ENCODE results near the gene GPR37L1.
"Not testable (repeated sequence)": the region's sequence is repeated elsewhere in the genome, so short reads cannot be mapped to it uniquely, and the experiment has no call there.

Gene GPR37L1

DNA sequence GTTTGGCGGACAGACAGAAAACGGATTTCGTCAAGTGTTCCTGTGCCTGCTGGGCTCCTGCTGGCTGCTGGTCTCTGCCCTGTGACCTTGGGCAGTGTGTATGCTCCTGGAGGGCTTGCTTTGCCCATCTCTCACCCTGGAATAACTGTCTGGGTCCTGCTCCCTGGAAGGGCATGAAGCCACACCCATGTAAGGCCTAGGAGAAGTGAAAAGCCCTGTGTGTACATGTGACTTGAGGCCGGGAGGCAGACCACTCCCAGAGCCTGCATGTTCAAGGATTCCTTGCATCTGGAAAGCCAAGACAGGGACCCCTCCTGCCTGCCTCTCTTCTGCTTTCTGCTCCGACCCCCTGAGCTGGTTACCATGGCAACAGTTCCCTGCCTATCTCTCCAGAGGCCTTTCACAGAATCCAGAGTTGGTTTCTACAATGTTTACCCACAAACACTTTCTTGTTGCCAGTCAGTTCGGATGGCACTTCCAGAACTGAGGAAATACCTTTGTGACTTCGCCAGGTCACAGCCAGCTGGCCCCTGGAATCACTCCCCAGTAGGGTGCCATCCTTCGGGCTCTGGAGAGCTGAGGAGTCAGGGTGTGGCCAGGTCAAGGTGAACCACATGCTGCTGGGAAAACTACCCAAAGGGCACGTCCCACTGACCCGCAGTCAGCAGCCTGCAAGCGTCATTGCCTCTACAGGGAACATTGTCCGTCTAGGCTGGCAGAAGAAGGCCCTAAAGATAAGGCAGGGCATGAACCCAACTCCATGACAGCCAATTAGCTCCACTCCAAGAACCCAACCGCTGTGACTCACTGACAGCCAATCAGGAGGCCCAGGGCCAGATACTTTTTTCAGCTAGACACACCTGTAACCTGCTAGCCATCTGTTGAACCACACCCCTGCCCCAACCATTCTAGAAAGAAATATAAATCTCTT lies 14.7 kb upstream of the GPR37L1 start:
- DNase-seq, result peak; percentile 55

DNA sequence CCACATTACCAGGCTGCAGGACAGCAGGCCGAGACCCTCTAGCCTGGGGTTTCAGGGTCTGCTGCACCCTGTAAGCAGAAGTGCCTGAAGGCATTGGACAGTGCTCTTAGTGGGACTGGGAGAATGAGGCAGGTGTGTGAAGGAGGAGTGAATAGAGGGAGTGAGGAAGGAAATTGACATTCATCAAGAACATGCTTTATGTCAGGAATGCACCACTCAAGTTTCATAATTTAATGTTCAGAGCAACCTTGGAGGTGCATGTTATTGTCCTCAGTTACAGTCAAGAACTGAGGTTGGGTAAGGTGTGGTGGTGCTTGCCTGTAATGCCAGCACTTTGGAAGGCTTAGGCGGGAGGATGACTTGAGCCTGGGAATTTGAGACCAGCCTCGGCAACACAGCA lies 11.7 kb upstream of the GPR37L1 start:
- no peak for DNase-seq

DNA sequence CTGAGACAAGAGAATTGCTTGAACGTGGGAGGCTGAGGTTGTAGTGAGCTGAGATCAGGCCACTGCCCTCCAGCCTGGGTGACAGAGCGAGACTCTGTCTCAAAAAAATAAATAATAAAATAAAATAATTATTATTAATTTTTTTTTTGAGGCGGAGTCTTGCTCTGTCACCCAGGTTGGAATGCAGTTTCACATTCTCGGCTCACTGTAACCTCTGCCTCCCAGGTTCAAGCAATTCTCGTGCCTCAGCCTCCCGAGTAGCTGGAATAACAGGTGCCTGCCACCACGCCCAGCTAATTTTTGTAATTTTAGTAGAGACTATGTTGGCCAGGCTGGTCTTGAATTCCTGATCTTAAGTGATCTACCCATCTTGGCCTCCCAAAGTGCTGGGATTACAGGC lies 11.1 kb upstream of the GPR37L1 start:
- not testable (repeated sequence) for DNase-seq

DNA sequence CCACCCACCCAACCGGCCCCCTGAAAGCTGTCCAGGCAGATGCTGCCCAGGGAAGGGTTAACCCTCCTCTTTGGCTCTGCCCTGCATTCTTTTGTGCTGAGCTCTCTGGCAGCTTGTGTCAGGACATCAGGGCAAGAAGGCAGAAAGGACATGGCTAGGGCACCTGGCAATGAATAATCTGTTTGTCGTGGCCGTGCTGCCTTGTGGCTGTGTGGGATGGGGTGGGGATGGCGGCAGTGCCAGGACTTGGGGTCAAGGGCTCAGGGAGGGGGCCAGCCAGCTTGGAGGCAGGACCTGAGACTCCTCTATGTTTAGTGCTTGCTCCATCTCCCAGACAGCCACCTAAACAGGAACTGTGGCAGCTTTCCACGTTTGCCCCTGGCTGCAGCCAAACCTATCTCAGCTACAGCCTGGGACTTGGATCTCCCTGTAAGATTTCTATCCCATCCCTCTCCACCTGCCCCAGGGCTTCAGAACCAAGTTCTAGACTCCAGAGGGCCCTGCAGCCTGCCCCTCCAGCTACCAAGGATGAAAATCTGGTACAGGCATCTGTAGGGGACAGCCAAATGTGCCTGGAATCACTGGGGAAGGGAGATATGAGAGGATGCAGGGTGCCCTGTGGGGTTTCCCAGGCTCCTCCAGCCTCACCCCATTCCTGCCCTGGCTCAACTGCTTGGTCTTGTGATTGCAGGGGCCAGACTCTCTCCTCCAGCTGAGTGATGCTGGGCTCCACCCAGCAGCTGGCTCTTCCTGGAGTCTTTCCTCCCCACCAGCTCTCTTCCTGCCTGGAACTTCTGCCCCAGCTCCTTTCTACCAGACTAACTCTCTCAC lies 9.6 kb upstream of the GPR37L1 start:
- DNase-seq, result no peak

DNA sequence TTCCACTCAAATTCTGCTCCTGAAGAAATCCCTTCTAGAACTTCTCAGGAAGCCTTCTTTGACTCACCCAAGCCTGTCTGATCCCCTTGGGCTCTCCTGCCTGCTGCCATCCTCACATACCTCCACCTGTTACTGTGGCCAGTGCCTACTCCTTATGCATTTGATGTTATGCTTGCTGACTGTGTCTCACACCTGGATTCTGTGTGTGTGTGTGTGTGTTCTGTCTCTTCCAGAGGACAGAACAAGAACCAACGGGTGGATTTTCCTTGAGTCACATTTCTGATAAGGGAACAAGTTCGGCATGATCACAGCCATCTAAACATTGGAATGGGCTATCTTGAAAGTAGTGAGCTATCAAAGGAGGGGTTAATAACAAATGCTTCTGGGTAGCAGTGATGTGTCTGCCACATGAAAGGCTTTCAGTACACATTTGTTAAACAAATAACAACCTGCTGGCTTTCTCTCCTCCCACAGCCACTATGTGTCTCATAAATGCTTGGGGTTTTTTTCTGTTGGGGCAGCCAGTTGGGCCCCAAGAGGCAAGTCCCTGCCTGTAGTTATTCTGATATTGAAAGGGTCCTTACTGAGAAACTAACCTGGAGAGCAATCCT lies 8.9 kb upstream of the GPR37L1 start:
- DNase-seq, result no peak

DNA sequence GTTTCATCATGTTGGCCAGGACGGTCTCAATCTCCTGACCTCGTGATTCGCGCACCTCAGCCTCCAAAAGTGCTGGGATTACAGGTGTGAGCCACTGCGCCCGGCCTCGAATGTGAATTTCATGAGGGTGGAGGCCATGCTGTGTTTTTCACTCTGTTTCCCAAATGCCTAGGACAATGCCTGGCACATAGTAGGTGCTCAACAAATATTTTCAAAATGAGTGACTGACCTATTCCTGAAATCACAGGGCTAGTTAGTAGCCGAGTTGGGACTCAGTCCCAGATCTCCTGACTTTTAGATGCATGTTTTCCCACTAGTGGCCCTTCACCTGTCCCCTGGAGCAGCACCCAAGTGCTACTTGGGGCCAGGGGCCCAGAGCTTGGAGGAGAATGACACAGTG lies 6.4 kb upstream of the GPR37L1 start:
- DNase-seq, result no peak

DNA sequence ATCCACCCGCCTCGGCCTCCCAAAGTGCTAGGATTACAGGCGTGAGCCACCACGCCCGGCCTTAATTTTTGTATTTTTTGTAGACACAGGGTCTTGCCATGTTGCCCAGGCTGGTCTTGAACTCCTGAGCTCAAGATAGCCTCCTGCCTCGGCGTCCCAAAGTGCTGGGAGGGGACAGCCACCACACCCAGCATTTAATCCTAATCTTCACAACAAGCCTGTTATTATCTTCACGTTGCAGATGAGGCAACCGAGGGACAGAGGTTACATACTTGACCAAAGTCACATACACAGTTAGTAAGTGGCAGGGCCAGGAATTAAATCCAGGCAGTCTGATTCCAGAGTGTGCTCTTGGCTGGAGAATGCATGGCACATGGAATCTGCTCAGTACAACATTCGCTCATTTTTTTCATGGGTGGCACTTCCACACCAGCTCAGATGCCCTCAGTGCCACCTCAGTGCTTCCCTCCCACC lies 4.8 kb upstream of the GPR37L1 start:
- no peak for DNase-seq

DNA sequence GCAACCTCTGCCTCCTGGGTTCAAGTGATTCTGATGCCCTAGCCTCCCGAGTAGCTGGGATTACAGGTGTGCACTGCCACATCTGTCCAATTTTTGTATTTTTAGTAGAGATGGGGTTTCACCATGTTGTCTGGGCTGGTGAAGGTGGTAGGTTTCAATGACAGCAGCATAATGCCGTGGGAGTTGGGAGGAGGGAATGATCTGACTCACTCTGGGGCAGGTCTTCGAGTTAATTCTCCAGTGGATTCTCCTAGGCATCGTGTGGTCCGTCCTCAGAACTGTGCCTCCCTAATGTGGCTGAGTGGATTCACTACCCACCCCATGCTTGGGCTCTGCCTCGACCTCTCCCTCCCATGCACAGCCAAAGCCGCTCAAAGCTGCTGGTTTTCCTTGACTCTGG lies 1.7 kb upstream of the GPR37L1 start:
- DNase-seq, result no peak

DNA sequence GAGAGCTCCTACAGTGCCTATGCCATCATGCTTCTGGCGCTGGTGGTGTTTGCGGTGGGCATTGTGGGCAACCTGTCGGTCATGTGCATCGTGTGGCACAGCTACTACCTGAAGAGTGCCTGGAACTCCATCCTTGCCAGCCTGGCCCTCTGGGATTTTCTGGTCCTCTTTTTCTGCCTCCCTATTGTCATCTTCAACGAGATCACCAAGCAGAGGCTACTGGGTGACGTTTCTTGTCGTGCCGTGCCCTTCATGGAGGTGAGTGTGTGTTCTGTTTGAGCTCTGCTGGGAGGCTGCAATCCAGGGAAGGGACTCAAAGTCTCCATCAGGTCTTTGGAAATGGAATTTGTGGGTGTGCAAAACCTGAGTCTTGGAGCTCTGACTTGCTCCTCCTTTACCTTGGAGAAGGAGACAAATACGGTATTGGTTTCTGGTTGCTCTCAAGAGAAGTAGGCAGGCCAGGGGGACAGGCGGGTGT lies 658 bp downstream of the GPR37L1 start:
- DNase-seq, result no peak

DNA sequence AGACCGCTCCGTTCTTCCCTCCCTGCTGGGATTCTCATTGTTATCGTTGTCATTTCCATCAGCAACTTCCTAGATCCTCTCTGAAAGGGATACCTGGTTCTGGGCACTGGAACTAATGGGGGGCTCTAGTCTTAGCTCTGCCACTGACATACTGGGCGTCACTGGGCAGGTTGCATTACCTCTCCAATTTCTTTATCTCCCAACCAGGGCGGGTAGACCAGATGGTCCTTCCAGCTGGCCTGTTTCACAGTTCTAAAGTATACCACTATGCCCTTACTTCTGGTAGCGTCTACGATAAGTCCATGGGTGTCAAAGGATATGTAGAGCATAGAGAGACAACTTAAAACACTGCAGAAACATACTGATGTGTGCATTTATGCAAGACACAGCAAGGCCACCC lies 1.4 kb downstream of the GPR37L1 start:
- no peak for DNase-seq

DNA sequence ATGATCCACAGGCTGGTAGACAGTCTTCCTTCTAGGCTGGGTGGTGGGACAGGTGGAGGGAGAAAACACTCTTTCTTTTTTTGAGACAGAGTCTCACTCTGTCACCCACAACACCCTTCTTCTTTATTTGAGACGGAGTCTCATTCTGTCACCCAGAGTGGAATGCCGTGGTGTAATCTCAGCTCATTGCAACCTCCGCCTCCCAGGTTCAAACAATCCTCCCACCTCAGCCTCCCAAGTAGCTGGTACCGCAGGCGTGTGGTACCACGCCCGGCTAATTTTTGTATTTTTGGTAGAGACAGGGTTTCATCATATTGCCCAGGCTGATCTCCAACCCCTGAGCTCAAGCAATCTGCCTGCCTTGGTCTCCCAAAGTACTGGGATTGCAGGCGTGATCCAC lies 2.9 kb downstream of the GPR37L1 start:
- no peak for DNase-seq

DNA sequence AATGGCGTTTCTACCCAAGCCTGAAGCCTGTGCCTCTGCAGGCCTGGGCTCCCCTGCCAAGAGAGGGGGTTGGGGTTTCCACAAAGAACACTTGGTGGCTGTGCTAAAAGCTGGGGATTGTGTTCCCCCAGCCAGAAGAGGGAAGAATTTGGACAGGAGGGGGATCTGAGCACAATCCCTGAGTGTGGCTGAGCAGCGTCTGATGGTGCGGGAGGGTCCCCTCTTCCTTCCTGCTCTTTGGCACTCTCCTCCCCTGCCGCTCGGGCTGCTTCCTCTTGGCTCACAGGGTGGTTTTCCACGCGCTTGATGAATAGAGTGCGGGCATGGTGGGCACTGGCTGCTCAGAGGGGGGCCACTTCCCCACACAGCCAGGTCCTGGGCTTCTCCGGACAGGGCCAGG lies 3.7 kb downstream of the GPR37L1 start:
- no peak for DNase-seq

DNA sequence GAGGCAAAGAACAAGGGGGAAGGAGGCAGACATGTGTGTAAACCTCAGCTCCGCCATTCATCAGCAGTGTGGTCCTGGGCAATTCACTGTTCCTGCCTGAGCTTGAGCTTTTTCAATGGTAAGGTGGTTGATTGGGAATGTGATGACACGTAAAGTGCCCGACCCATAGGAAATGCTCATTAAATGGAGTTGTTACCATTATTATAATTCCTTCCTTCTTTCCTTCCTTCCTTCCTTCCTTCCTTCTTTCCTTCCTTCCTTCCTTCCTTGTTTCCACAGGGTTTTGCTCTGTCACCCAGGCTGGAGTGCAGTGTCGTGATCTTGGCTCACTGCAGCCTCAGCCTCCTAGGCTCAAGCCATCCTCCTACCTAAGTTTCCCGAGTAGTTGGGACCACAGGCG lies 4.3 kb downstream of the GPR37L1 start:
- no peak for DNase-seq

DNA sequence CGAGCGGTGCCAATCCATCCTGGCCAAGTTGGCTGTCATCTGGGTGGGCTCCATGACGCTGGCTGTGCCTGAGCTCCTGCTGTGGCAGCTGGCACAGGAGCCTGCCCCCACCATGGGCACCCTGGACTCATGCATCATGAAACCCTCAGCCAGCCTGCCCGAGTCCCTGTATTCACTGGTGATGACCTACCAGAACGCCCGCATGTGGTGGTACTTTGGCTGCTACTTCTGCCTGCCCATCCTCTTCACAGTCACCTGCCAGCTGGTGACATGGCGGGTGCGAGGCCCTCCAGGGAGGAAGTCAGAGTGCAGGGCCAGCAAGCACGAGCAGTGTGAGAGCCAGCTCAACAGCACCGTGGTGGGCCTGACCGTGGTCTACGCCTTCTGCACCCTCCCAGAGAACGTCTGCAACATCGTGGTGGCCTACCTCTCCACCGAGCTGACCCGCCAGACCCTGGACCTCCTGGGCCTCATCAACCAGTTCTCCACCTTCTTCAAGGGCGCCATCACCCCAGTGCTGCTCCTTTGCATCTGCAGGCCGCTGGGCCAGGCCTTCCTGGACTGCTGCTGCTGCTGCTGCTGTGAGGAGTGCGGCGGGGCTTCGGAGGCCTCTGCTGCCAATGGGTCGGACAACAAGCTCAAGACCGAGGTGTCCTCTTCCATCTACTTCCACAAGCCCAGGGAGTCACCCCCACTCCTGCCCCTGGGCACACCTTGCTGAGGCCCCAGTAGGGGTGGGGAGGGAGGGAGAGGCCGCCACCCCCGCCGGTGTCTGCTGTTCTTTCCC lies 5.3 kb downstream of the GPR37L1 start:
- no peak for DNase-seq

DNA sequence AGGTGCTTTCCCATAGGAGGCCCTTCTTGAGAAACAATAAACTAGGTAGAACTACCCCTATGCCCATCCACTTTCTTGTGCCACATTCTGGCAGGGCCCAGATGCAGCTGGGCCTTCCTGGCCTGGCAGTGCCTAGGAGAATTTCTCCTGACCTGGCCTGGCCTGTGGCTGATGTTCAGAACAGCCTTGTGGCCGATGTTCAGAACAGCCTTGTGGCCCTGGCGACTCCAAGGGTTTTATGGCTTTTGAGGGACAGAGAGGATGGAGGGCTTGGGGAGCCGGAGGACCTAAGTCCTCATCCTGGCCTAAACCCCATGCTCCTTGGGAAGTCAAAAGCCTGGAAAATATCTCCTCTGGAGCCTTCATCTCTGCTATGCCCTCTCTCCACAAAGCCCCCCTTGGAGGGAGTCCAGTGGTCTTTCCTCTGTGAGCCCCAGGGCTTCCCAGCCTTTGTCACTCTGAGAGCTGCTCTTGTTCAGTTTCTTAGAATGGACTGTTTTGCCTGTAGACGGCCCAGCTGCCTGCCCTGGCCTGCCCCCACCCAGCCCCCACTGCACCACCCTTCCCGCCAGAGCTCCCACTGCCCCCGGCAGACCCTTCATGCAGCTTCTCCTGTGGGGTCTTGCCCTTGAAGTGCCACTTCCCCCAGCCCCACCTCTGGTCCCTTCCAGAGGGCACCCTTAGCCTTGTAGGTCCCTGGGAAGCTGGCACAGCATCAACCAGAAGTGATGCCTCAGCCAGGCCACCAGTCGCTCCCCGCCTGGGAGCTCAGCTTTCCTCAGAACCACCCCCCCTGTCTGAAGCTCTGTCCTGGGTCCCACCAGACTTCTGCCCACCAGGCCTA lies 7.0 kb downstream of the GPR37L1 start:
- DNase-seq, result no peak

DNA sequence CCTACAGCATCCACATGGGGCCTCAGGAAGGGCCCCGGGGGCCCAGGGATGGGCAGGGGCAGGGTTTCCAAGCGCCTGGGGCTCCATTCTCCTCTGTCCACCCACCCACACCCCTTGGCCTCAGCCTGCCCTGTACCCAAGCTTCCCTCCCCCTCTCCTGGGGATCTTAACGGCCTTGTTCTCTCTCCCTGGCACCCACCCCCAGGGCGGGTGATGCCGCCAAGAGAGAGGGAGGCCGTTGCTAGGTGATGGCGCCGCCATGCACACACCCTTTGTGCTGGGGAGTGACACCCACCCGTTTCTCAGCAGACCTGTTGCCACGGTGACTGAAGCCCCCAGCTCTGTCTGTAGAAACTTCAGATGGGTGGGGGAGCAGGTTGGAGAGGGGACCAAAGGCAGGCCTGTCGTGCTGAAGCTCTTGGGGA lies 7.6 kb downstream of the GPR37L1 start:
- DNase-seq, result no peak

DNA sequence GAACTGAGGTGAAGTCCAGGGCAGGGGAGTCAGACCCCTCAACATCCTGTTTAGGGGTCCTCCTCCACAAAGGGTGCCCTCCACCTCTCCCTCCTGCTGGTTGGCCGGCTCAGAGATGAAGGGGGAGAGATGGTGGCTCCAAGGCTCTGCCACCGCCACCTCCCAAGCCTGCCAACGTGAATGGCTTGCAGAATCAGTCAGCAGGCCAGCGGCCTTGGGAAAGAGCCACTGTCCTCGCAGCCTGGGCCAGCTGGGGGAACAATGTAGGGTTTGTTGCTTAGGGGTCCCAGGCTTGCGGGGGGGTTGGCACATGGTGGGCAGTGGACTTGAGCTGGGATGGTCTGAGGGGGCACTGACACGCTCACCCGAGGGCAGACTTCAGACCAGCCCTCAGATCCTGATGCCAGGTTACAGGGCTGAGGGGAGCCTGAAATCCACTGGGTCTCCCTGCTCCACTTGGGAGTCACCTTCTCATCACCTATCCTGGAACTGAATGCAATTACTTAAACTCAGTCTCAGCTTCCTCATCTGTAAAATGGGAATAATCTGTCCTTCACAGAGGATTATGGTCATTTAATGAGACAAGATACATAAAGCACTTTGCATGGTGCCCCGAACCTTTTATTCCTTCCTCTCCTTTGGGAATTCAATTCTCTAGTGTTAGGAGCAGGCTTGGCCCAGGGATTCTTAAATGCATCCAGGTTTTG lies 8.3 kb downstream of the GPR37L1 start:
- no peak for DNase-seq

DNA sequence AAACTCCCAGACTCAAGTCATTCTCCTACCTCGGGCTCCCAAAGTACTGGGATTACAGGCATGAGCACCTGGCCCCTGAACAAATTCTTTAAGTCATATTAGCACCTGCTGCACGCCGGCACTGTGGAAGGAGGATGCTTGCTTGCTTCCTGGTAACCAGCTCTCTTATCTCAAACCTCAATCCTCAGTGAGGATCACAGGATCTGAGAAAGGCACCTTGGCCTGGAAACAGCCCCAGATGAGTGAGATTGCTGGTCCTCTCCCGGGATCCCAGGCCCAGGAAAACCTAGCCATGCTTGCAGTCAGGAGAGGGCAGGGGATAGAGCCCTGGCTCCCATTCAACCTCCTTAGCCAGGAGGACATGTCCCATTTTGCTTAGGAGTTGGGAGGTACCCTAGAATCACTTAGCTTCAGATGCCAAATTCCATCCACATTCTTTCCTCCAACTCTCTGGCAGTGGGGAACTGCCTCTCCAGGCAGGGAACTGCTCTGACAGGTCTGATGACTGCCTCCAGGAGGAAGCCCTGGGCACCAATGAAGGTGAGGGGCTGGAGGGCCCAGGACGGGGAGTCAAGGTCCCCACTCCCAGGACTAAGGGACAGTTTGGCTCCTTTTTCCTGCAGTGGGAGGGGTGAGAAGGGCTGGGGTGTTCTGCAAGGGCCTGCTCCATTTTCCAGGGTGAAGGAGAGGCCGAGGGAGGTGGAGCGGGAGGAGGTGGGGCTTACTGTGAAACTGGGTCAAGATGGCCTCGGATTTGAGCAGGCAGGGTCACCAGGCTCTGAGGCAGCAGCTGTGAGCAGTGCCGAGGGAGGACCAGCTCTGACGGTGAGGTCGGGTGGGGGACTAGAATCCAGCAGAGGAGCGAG lies 9.5 kb downstream of the GPR37L1 start:
- DNase-seq, result no peak

DNA sequence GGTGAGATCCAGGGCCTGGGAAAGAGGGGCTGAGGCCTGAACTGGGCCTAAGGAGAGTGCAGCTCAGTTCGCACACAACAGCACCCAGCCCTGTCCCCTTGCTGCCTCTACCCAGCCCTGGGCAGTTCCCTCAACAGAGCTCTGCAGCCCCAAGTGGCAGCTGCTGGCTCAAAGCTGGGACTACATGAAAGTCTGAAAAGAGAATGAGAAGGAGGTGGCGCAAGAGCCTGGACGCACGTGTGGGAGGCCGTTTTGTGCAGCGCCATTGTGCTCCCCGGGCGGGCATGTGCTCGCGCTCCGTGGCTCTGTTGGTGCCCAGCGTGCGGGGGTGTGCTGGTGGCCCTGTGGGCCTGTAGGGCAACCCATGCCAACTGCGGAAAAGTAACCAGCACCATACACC lies 10.3 kb downstream of the GPR37L1 start:
- no peak for DNase-seq

DNA sequence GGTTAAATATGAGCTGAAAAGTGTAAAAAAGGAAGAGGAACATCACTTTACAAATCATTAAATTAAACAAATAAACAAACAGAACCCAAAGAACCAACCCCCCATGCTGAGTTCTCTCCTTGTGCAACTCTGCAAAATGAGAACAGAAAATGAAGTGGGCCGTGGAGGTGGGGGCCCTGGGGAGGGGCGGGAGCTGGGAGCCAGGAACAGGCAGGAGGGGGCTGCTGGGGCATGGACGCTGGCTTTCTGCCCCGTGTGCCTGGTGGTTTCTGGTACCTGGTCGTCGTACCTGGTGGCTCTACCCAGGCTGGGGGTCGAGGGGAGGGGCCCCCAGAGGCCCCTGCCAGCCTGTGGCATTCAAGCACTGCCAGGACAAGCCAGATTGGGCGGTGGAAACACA lies 10.8 kb downstream of the GPR37L1 start:
- DNase-seq, result no peak
